SK-N-SH (cell line): ENCODE data around the gene PEX10. TPM values are rescaled to one million over a fixed set of nuclear protein-coding genes. Genes with fewer than 3 reads are reported as not detected.

ENCODE experiments used
- CTCF ChIA-PET: fragments of 300-600, 350-600 bp; formaldehyde crosslinking; extraction: SDS; loops from one replicate; lab custom pipeline; 2021; lab: Yijun Ruan, JAX
- POLR2A ChIA-PET: fragments of 350-600 bp; sonication (Branson Sonifier 250); formaldehyde crosslinking; extraction: SDS; loops from one replicate; lab custom pipeline; 2020; ENCODE audit warnings: antibody characterized with exemption, inconsistent platforms; lab: Yijun Ruan, JAX
- DNase-seq: peaks from one replicate; pipeline ENCODE4 v3.0.0; 2012
- H2AFZ ChIP-seq: fragments of 200-600 bp; sonication (generic); 2 replicates; pipeline ENCODE4 v1.8.1; 2016; ENCODE audit warnings: antibody characterized with exemption, mild to moderate bottlenecking, low read depth
- H3F3A ChIP-seq: fragments of 200-600 bp; sonication (generic); replicated peaks from 2 replicates; pipeline ENCODE3; 2016; ENCODE audit warnings: antibody characterized with exemption, mild to moderate bottlenecking; ENCODE audit not compliant: insufficient read depth
- H3K27ac ChIP-seq, 2 experiments: fragments of 200-500 bp in 1 of 2; fragments of 200-600 bp in 1 of 2; sonication (Bioruptor generic) in 1 of 2; sonication (generic), shearing (Covaris generic) in 1 of 2; 2 replicates each; pipeline versions ENCODE4 v1.5.1 to v1.6.1; 2014 to 2016; ENCODE audit warnings: low read depth in 2 of 2, inconsistent platforms in 1 of 2, low read length in 1 of 2, mild to moderate bottlenecking in 1 of 2, mixed read lengths in 1 of 2
- H3K27me3 ChIP-seq: fragments of 200-600 bp; sonication (generic), shearing (Covaris generic); 2 replicates; pipeline ENCODE4 v1.6.1; 2016; ENCODE audit warnings: mixed run types; ENCODE audit not compliant: insufficient read depth
- H3K36me3 ChIP-seq, 2 experiments: fragments of 200-500 bp in 1 of 2; fragments of 200-600 bp in 1 of 2; sonication (Bioruptor generic) in 1 of 2; sonication (generic) in 1 of 2; replicated peaks in 1 of 2; 2 replicates each; pipeline versions ENCODE3 to v1.5.1; 2014 to 2016; ENCODE audit warnings: low read length in 1 of 2, mild to moderate bottlenecking in 1 of 2; ENCODE audit not compliant: insufficient read depth in 2 of 2, control insufficient read depth in 1 of 2
- H3K4me1 ChIP-seq, 2 experiments: fragments of 200-500 bp in 1 of 2; fragments of 200-600 bp in 1 of 2; sonication (Bioruptor generic) in 1 of 2; sonication (generic), shearing (Covaris generic) in 1 of 2; 2 replicates each; pipeline versions ENCODE4 v1.5.1 to v1.6.1; 2014 to 2016; ENCODE audit warnings: low read depth in 1 of 2, low read length in 1 of 2, mixed run types in 1 of 2; ENCODE audit not compliant: insufficient read depth in 2 of 2, control insufficient read depth in 1 of 2
- H3K4me2 ChIP-seq: fragments of 200-600 bp; sonication (generic), shearing (Covaris generic); 2 replicates; pipeline ENCODE4 v1.6.1; 2017; ENCODE audit warnings: mixed run types
- H3K4me3 ChIP-seq, 2 experiments: fragments of 200-500 bp in 1 of 2; fragments of 200-600 bp in 1 of 2; sonication (Bioruptor generic) in 1 of 2; sonication (generic), shearing (Covaris generic) in 1 of 2; 2 replicates each; pipeline versions ENCODE4 v1.5.1 to v1.8.1; 2014 to 2016; ENCODE audit warnings: low read depth in 2 of 2, inconsistent platforms in 1 of 2, low read length in 1 of 2, mild to moderate bottlenecking in 1 of 2, mixed read lengths in 1 of 2, moderate library complexity in 1 of 2
- H3K79me2 ChIP-seq: fragments of 200-600 bp; sonication (generic); 2 replicates; pipeline ENCODE4 v1.8.1; 2017; ENCODE audit warnings: mild to moderate bottlenecking; ENCODE audit not compliant: insufficient read depth
- H3K9ac ChIP-seq: fragments of 200-600 bp; sonication (generic); 2 replicates; pipeline ENCODE4 v1.6.1; 2017; ENCODE audit warnings: mixed run types
- H3K9me2 ChIP-seq: fragments of 200-600 bp; sonication (generic); 2 replicates; pipeline ENCODE4 v1.6.1; 2017; ENCODE audit warnings: mixed run types
- H3K9me3 ChIP-seq: fragments of 200-600 bp; sonication (generic); 2 replicates; pipeline ENCODE4 v1.6.1; 2017; ENCODE audit warnings: mixed run types, mild to moderate bottlenecking, moderate library complexity
- H4K20me1 ChIP-seq: fragments of 200-600 bp; sonication (generic); 2 replicates; pipeline ENCODE4 v1.6.1; 2017; ENCODE audit warnings: mild to moderate bottlenecking, mixed run types; ENCODE audit not compliant: insufficient read depth
- CTCF ChIP-seq: fragments of 200-600 bp; sonication (generic); IDR thresholded peaks from 2 replicates; pipeline ENCODE4 v1.6.1; 2017; ENCODE audit warnings: antibody characterized with exemption, mild to moderate bottlenecking, moderate library complexity
- ELF1 ChIP-seq: IDR thresholded peaks from 2 replicates; pipeline ENCODE4 v1.4.0; 2012
- GATA2 ChIP-seq: sonication (generic); formaldehyde crosslinking; IDR thresholded peaks from 2 replicates; pipeline ENCODE4 v1.5.0; 2020; ENCODE audit warnings: mild to moderate bottlenecking, missing genetic modification reagents
- MEF2A ChIP-seq: IDR thresholded peaks from 2 replicates; pipeline ENCODE4 v1.4.0; 2012; ENCODE audit warnings: low read depth, borderline replicate concordance
- NFIC ChIP-seq: IDR thresholded peaks from 2 replicates; pipeline ENCODE4 v1.4.0; 2012; ENCODE audit warnings: borderline replicate concordance
- PBX3 ChIP-seq: IDR thresholded peaks from 2 replicates; pipeline ENCODE4; 2012
- POLR2AphosphoS5 ChIP-seq: IDR thresholded peaks from 2 replicates; pipeline ENCODE4 v1.6.1; 2012; ENCODE audit warnings: low read depth, low read length
- YY1 ChIP-seq: IDR thresholded peaks from 2 replicates; pipeline ENCODE4 v1.4.0; 2012; ENCODE audit warnings: low read depth, mild to moderate bottlenecking
- WGBS: methylation state at CpG from one replicate; pipeline ENCODE4 v1.1.6; 2017; ENCODE audit warnings: low lambda C conversion rate; 5-methylcytosine and 5-hydroxymethylcytosine counted together
- polyA plus RNA-seq, 3 experiments: library from polyadenylated mRNA; depleted of rRNA; stranded (reverse); fragments of >200 nt; gene quantifications; 2 replicates each; pipeline ENCODE4 v1.2.3, GENCODE V29; 2012

The PEX10 gene
- polyA plus RNA-seq, 1 of the 3 experiments (the other 2 are of a cell fraction), result 28.6 TPM

GRCh38 chr1:2433936-2434655 is 21.7 kb upstream of the PEX10 start:
- Histone ChIP-seq H3K27me3 (peaks cover 11% of the 10 kb centered on the region), H3K9me2 (no peaks in the 10 kb centered on the region), H3K27ac (no peak overlapping the region), H4K20me1 (no peaks in the 10 kb centered on the region), H2AFZ (no peak overlapping the region), H3K4me1 (peaks cover 0 to 3% of the 10 kb centered on the region in 2 experiments; a peak in 1 of 4 replicates), H3K4me2 (no peak overlapping the region), H3K36me3 (no peaks in the 10 kb centered on the region), H3K9me3 (no peaks in the 10 kb centered on the region), H3F3A (no peaks in the 10 kb centered on the region), H3K79me2 (no peaks in the 10 kb centered on the region), H3K9ac (no peak overlapping the region), H3K4me3 (no peak overlapping the region)
- TF ChIP-seq NFIC (no peak), ELF1 (no peak)
- CTCF ChIA-PET, result interaction anchor here (1.0 to 1.6 kb wide), 6 partner anchors 10 to 352 kb away, joined by 3 to 6 read pairs (median 5); no protein-coding TSS in a partner anchor
- POLR2A ChIA-PET, result interaction anchor here (1.2 kb wide), 1 partner anchor 16 kb away, joined by 4 read pairs; no protein-coding TSS in a partner anchor
- DNase-seq, result no peak
- WGBS, result 40% methylated on average over 1 of the region's 34 CpGs

GRCh38 chr1:2433196-2433595 is 20.8 kb upstream of the PEX10 start:
- H3F3A ChIP-seq, result no peaks in the 10 kb centered on the region
- H3K27me3 ChIP-seq, result peaks cover 11% of the 10 kb centered on the region
- no peak overlapping the region for H3K27ac ChIP-seq
- no peaks in the 10 kb centered on the region for H4K20me1 ChIP-seq
- H3K4me2 ChIP-seq, result no peak overlapping the region
- no peaks in the 10 kb centered on the region for H3K79me2 ChIP-seq
- H3K4me3 ChIP-seq, result no peak overlapping the region
- ChIA-PET CTCF (interaction anchor here (0.7 to 1.7 kb wide), 4 partner anchors 10 to 128 kb away, joined by 3 to 4 read pairs (median 3); no protein-coding TSS in a partner anchor), POLR2A (no interaction called here)
- H3K9me2 ChIP-seq, result no peaks in the 10 kb centered on the region
- no peak for TF ChIP-seq YY1
- no peak for TF ChIP-seq POLR2AphosphoS5
- TF ChIP-seq CTCF, result no peak
- H3K9ac ChIP-seq, result no peak overlapping the region
- H3K4me1 ChIP-seq, result peaks cover 0 to 3% of the 10 kb centered on the region in 2 experiments; a peak in 1 of 4 replicates
- DNase-seq, result no peak
- no peaks in the 10 kb centered on the region for H3K36me3 ChIP-seq
- 70% methylated on average over 2 of the region's 13 CpGs for WGBS
- H2AFZ ChIP-seq, result no peak overlapping the region
- H3K9me3 ChIP-seq, result no peaks in the 10 kb centered on the region

- ChIA-PET CTCF (interaction anchor here (0.7 to 2.4 kb wide), 5 partner anchors 8 to 115 kb away, joined by 3 to 13 read pairs (median 3); no protein-coding TSS in a partner anchor), POLR2A (no interaction called here)
- H3K4me2 ChIP-seq, result no peak overlapping the region
- H3K4me3 ChIP-seq, result no peak overlapping the region
- no peaks in the 10 kb centered on the region for H3K9me2 ChIP-seq
- no peak overlapping the region for H2AFZ ChIP-seq
- H3K36me3 ChIP-seq, result no peaks in the 10 kb centered on the region
- H3K4me1 ChIP-seq, result peaks cover 0 to 3% of the 10 kb centered on the region in 2 experiments; a peak in 1 of 4 replicates
- no peak overlapping the region for H3K27ac ChIP-seq
- no peak overlapping the region for H3K9ac ChIP-seq
- peaks cover 11% of the 10 kb centered on the region for H3K27me3 ChIP-seq
- TF ChIP-seq GATA2 (CRISPR knock-in tag) (no peak), CTCF (no peak), MEF2A (no peak), PBX3 (no peak)
- TF ChIP-seq, all 33 proteins: peak for 0
- H3K79me2 ChIP-seq, result no peaks in the 10 kb centered on the region
- no peaks in the 10 kb centered on the region for H3F3A ChIP-seq
- DNase-seq, result no peak
- no peaks in the 10 kb centered on the region for H4K20me1 ChIP-seq
- H3K9me3 ChIP-seq, result no peaks in the 10 kb centered on the region
- 100% methylated on average over 2 of the region's 16 CpGs for WGBS
These were observed 20.1 kb upstream of the PEX10 start for GRCh38 chr1:2432441-2432844.
